DND-41 (cell line): ENCODE data around the gene HLA-DQB2.

Experiments
- ATAC-seq: fragments of 200-7000 bp; cut with Tn5 transposase; 3 replicates; pipeline ENCODE4 v1.9.1; 2021; ENCODE audit warnings: low read depth; ENCODE audit not compliant: insufficient read depth
- DNase-seq: peaks from one replicate; pipeline ENCODE4 v3.0.0-alpha.2; 2020
- H2AFZ ChIP-seq: 2 replicates; pipeline ENCODE4 v1.6.0; 2012; ENCODE audit warnings: low read depth, low read length
- H3K27ac ChIP-seq: 2 replicates; pipeline ENCODE4 v1.5.1; 2012; ENCODE audit warnings: low read length, inconsistent platforms
- H3K27me3 ChIP-seq: fragments of 200-600 bp; sonication (generic); 2 replicates; pipeline ENCODE4 v1.6.0; 2012; ENCODE audit warnings: low read length, mild to moderate bottlenecking, inconsistent platforms; ENCODE audit not compliant: insufficient read depth, poor library complexity
- H3K36me3 ChIP-seq: 2 replicates; pipeline ENCODE4 v1.5.1; 2012; ENCODE audit warnings: low read length, inconsistent platforms; ENCODE audit not compliant: insufficient read depth
- H3K4me1 ChIP-seq: 2 replicates; pipeline ENCODE4 v1.5.1; 2012; ENCODE audit warnings: mild to moderate bottlenecking, low read length; ENCODE audit not compliant: insufficient read depth
- H3K4me2 ChIP-seq: 2 replicates; pipeline ENCODE4 v1.6.0; 2012; ENCODE audit warnings: mild to moderate bottlenecking, moderate library complexity, low read length, inconsistent platforms; ENCODE audit not compliant: insufficient read depth
- H3K4me3 ChIP-seq, 2 experiments: fragments of 200-600 bp in 1 of 2; shearing (Covaris generic) in 1 of 2; 2 replicates each; pipeline ENCODE4 v1.5.1; 2012 to 2016; ENCODE audit warnings: inconsistent platforms in 2 of 2, low read length in 2 of 2, mild to moderate bottlenecking in 2 of 2, low read depth in 1 of 2, moderate library complexity in 1 of 2
- H3K79me2 ChIP-seq: 2 replicates; pipeline ENCODE4 v1.6.0; 2012; ENCODE audit warnings: low read length, inconsistent platforms; ENCODE audit not compliant: insufficient read depth
- H3K9ac ChIP-seq: 2 replicates; pipeline ENCODE4 v1.6.0; 2012; ENCODE audit warnings: low read depth, mild to moderate bottlenecking, inconsistent platforms, low read length, moderate library complexity
- H3K9me3 ChIP-seq: 2 replicates; pipeline ENCODE4 v1.5.1; 2012; ENCODE audit warnings: low read length, moderate library complexity, mild to moderate bottlenecking, inconsistent platforms; ENCODE audit not compliant: insufficient read depth, severe bottlenecking
- H4K20me1 ChIP-seq: 2 replicates; pipeline ENCODE4 v1.6.0; 2012; ENCODE audit warnings: low read length; ENCODE audit not compliant: insufficient read depth
- CTCF ChIP-seq: IDR thresholded peaks from 2 replicates; pipeline ENCODE4 v1.5.1; 2012; ENCODE audit warnings: borderline replicate concordance, low read length, moderate library complexity, mild to moderate bottlenecking; ENCODE audit not compliant: poor library complexity, severe bottlenecking; ENCODE audit errors: extremely low read depth
- EZH2 ChIP-seq: IDR thresholded peaks from 3 replicates; pipeline ENCODE4 v1.6.1; 2012; ENCODE audit warnings: borderline replicate concordance, low read depth, mild to moderate bottlenecking, moderate library complexity, low read length, inconsistent platforms; ENCODE audit not compliant: severe bottlenecking

Gene HLA-DQB2

GRCh38 chr6:32709625-32710024 is 53.7 kb downstream of the HLA-DQB2 start:
- no peaks in the 10 kb centered on the region for H3K4me1 ChIP-seq
- TF ChIP-seq EZH2, result no peak
- no peak for TF ChIP-seq CTCF

More at GRCh38 chr6:32709625-32710024, 53.7 kb downstream of the HLA-DQB2 start:
- H3K79me2 ChIP-seq, result no peaks in the 10 kb centered on the region
- no peaks in the 10 kb centered on the region for H3K9me3 ChIP-seq
- DNase-seq, result no peak
- no peak overlapping the region for H2AFZ ChIP-seq
- no peak overlapping the region for H3K9ac ChIP-seq
- H3K27me3 ChIP-seq, result peaks cover 25% of the 10 kb centered on the region
- no peak for ATAC-seq
- no peak overlapping the region for H3K4me3 ChIP-seq
- H4K20me1 ChIP-seq, result no peaks in the 10 kb centered on the region
- H3K4me2 ChIP-seq, result no peak overlapping the region
- no peaks in the 10 kb centered on the region for H3K36me3 ChIP-seq
- H3K27ac ChIP-seq, result no peak overlapping the region
